ENCODE results near the gene RPLP2.
A peak's percentile ranks its signal among the peaks of the same experiment; 100 is the strongest.

RPLP2 gene

GRCh38 chr11:841981-842369 lies 32.2 kb downstream of the RPLP2 start:
- no peak for DNase-seq (ENCODE audit: low read depth in 1 of 2, low spot score in 1 of 2)
- TF ChIP-seq GABPA (IDR thresholded peaks at IDR 0.05; ENCODE audit: low read depth) (no peak), REST (IDR thresholded peaks at IDR 0.05; ENCODE audit: insufficient replicate concordance, low read depth) (no peak), SPI1 (IDR thresholded peaks at IDR 0.05; ENCODE audit: borderline replicate concordance, low read depth) (no peak), POLR2AphosphoS5 (IDR thresholded peaks at IDR 0.05; ENCODE audit: low read depth) (no peak), CTCF (IDR thresholded peaks at IDR 0.05; ENCODE audit: insufficient read depth, low read length) (no peak)
- H3K4me3 ChIP-seq (replicated peaks; ENCODE audit: insufficient read depth, low read length) = peak overlapping the region; percentile 99
- H3K27ac ChIP-seq (replicated peaks) = peak overlapping the region; percentile 64
- no peaks in the 10 kb centered on the region for H3K27me3 ChIP-seq (ENCODE audit: insufficient read depth, poor library complexity, severe bottlenecking)

- peak in 1 of 2 experiments; percentile 85 for DNase-seq (ENCODE audit: low read depth in 1 of 2, low spot score in 1 of 2)
- Histone ChIP-seq H3K27ac (replicated peaks) (peak within 1 kb of the TSS; percentile 64), H3K4me3 (replicated peaks; ENCODE audit: insufficient read depth, low read length) (peak within 1 kb of the TSS; percentile 99), H3K27me3 (ENCODE audit: insufficient read depth, poor library complexity, severe bottlenecking) (no peaks in the 10 kb centered on the region)
- TF ChIP-seq GABPA (IDR thresholded peaks at IDR 0.05; ENCODE audit: low read depth) = no peak
- no peak for TF ChIP-seq CTCF (IDR thresholded peaks at IDR 0.05; ENCODE audit: insufficient read depth, low read length)
- peak; percentile 71 for TF ChIP-seq REST (IDR thresholded peaks at IDR 0.05; ENCODE audit: insufficient replicate concordance, low read depth)
- peak; percentile 93 for TF ChIP-seq POLR2AphosphoS5 (IDR thresholded peaks at IDR 0.05; ENCODE audit: low read depth)
These were observed 32.7 kb downstream of the RPLP2 start, which contains the start of the genes POLR2L and TSPAN4 for GRCh38 chr11:842370-843002. POLR2L (minus strand) TSS chr11:842529; CDS start chr11:842508, 21 bp downstream. TSPAN4 (plus strand) TSS chr11:842852; CDS start chr11:850305, 7,453 bp downstream.

- H3K27ac ChIP-seq (replicated peaks) = no peak overlapping the region
- no peak for TF ChIP-seq GABPA (IDR thresholded peaks at IDR 0.05; ENCODE audit: low read depth)
- TF ChIP-seq SPI1 (IDR thresholded peaks at IDR 0.05; ENCODE audit: borderline replicate concordance, low read depth) = no peak
- TF ChIP-seq CTCF (IDR thresholded peaks at IDR 0.05; ENCODE audit: insufficient read depth, low read length) = no peak
- TF ChIP-seq POLR2AphosphoS5 (IDR thresholded peaks at IDR 0.05; ENCODE audit: low read depth) = no peak
- no peak for TF ChIP-seq REST (IDR thresholded peaks at IDR 0.05; ENCODE audit: insufficient replicate concordance, low read depth)
- no peak for DNase-seq (ENCODE audit: low read depth in 1 of 2, low spot score in 1 of 2)
These were observed 33.4 kb downstream of the RPLP2 start for GRCh38 chr11:843086-843734.

More at GRCh38 chr11:843086-843734, 33.4 kb downstream of the RPLP2 start:
- Histone ChIP-seq H3K27me3 (ENCODE audit: insufficient read depth, poor library complexity, severe bottlenecking) (no peaks in the 10 kb centered on the region), H3K4me3 (replicated peaks; ENCODE audit: insufficient read depth, low read length) (peak overlapping the region; percentile 99)

Measured in HL-60 (cell line).